ENCODE results near the gene COL6A2.

The COL6A2 gene

DNA sequence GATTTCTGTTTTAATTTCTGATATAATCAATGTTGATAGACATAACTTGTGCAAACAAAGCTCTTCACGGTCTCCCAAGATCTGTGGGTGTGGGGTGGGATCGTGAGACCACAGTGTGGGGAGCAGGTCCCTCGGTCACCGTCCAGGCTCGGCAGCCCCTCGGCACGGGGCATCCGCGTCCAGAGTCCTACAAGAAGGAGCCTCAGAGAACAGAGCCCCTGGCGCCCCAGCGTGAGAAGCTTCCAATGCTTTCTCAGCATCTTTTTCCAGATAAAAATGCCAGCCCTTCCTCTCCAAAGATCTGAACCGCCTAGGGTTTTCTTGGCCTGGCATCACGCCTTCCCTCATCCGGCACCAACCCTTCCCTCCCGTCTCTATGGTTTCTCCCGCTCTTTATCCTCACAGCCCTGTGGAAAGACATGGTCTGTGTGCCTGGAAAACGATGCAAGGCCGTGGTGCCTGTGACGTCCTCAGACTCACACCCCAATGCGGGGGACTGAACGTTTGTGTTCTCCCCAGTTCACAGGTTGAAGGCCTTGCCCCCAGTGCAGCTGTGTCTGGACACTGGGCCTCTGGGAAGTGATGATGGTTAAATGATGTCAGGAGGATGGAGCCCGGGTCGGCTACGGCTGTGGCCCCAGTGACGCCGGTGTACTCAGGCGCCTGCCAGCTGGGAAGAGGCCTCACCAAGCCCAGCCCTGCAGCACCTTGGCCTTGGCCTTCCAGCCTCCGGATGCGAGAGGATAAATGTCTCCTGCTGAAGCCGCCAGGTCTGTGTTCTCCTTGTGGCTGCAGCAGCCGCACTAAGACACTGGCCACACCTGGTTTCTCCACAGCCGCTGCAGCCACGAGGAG lies 45.9 kb upstream of the COL6A2 start:
- H3K27ac ChIP-seq, result peak overlapping the region; percentile 60 to 99

DNA sequence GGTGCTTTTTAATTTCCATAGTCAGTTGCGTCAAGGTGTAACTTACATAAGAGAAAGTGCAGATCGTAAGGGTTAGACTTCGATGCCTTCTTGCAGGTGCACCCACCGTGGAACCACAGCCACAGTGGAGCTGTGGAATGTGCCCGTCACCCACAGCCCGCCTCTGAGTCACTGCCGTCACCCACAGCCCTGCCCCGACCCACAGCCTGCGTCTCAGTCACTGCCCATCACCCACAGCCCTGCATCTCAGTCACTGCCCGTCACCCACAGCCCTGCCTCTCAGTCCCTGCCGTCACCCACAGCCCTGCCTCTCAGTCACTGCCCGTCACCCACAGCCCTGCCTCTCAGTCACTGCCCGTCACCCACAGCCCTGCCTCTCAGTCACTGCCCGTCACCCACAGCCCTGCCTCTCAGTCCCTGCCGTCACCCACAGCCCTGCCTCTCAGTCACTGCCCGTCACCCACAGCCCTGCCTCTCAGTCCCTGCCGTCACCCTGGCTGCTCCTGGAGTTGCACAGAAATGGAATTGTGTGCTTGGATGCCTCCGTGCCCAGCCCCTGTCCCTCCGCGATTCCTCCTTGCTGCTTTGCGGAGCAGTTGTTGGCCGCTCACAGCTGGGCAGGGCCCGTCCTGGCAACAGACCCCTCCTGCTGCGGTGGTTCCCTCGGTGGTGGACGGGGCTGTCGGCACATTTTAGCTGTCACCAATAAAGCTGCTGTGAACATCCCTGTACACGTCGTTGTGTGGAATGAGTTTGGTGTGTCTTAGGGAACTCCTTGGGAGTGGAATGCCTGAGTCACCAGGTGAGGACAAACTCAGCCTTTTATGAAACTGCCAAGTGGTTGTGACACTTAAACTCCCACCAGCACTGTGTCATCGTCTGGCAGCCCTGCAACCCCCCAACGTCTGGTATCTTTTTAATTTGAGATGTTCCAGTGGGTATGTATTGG lies 44.9 kb upstream of the COL6A2 start:
- Histone ChIP-seq H3K4me3 (peak overlapping the region; percentile 57), H3K27ac (peak overlapping the region; percentile 75 to 99)
- DNase-seq (ENCODE audit: low spot score), result peak; percentile 84
- TF ChIP-seq, protein P1, sequence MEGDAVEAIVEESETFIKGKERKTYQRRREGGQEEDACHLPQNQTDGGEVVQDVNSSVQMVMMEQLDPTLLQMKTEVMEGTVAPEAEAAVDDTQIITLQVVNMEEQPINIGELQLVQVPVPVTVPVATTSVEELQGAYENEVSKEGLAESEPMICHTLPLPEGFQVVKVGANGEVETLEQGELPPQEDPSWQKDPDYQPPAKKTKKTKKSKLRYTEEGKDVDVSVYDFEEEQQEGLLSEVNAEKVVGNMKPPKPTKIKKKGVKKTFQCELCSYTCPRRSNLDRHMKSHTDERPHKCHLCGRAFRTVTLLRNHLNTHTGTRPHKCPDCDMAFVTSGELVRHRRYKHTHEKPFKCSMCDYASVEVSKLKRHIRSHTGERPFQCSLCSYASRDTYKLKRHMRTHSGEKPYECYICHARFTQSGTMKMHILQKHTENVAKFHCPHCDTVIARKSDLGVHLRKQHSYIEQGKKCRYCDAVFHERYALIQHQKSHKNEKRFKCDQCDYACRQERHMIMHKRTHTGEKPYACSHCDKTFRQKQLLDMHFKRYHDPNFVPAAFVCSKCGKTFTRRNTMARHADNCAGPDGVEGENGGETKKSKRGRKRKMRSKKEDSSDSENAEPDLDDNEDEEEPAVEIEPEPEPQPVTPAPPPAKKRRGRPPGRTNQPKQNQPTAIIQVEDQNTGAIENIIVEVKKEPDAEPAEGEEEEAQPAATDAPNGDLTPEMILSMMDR (IDR thresholded peaks at IDR 0.05), result no peak

More for the DNA sequence above, 45.9 kb upstream of the COL6A2 start:
- no peak for DNase-seq (ENCODE audit: low spot score)
- no peak overlapping the region for H3K4me3 ChIP-seq
- TF ChIP-seq, protein P1 (IDR thresholded peaks at IDR 0.05), result no peak

DNA sequence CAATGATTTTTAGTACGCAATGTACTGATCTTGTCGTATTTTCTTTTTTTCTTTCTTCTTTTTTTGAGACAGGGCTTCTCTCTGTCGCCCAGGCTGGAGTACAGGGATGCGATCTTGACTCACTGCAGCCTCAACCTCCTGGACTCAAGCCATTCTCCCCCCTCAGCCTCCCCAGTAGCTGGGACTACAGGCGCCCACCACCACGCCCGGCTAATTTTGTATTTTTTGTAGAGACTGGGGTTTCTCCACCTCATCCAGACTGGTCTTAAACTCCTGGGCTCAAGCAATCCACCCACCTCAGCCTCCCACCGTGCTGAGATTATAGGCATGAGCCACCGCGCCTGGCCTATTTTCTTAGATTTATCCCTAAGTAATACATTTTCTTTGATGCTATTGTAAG lies 43.9 kb upstream of the COL6A2 start:
- DNase-seq (ENCODE audit: low spot score), result no peak
- peak overlapping the region; percentile 94 to 99 for H3K27ac ChIP-seq
- TF ChIP-seq, protein P1 (IDR thresholded peaks at IDR 0.05), result no peak
- H3K4me3 ChIP-seq, result peak overlapping the region; percentile 46

DNA sequence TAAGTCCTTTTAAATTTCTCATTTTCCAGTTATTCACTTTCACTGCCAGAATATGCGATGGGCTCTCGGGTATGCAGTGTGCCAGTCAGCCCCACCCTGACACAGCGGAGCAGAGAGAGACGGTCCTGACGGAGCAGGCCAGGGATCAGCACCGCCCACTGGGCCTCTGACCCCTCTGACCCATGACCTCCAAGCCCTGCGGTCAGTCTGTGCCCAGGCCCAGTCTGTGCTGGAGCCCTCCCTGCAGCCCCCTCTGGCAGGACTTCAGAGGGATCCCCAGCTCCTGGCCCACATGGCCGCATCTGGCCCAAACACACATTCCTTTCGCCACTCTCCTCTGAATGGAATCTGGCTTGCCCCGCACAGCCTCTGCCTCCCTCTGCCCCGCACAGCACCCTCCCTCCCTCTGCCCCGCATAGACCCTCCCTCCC lies 43.4 kb upstream of the COL6A2 start:
- Histone ChIP-seq H3K27ac (peak overlapping the region; percentile 94 to 99), H3K4me3 (peak overlapping the region; percentile 46)
- DNase-seq (ENCODE audit: low spot score), result no peak
- TF ChIP-seq, protein P1 (IDR thresholded peaks at IDR 0.05), result no peak

DNA sequence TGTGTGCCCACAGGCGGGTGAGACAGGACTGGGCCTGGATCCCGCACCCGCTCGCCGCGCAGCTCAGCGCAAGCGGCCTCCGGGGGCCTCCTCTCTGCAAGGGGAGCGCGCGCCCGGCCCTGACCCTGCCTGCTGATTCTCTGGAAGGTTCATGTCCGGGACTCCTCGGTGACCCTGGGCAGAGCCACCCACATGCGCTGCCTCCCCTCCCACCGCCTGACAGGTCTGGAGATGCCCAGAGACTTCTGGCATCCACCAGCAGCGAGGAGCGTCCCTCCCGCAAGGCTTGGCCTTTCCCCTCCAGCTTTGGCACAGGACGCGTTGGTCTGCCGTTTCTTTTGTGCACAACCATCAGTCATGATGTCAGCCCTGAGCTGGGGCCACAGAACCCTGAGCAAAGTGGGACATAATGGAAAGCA lies 42.0 kb upstream of the COL6A2 start:
- TF ChIP-seq, protein P1 (IDR thresholded peaks at IDR 0.05), result no peak
- H3K27ac ChIP-seq, result peak overlapping the region; percentile 94 to 99
- peak overlapping the region; percentile 43 for H3K4me3 ChIP-seq
- no peak for DNase-seq (ENCODE audit: low spot score)

DNA sequence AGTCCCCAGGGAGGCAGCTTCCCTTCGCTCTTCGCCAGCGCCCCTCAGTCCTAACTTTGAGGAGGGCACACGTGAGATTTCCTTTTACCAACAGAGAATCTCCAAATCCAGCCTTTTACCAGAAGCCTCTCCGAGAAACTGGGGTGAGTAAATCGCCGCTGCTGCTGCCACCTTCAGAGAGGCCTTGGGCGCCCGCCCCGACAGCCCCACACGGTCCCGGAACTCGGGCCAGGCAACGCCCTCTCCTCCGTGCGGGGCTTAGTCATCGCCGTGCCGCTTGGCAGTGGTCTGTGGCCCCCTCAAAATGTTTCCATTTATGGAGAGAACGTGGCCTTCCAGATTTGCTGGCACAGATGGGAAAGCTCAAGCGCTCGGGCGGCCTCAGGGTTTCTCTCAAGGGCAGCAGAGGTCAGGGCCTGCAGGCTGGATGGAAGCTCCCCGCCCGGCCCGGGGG lies 41.4 kb upstream of the COL6A2 start:
- Histone ChIP-seq H3K4me3 (peak overlapping the region; percentile 43), H3K27ac (peak overlapping the region; percentile 94 to 99)
- peak; percentile 96 for DNase-seq (ENCODE audit: low spot score)
- TF ChIP-seq, protein P1 (IDR thresholded peaks at IDR 0.05), result no peak

Measured in coronary artery (tissue), 2 donors.